H9 (cell line): ENCODE measurements around the gene TM4SF20. TPM values are rescaled to one million over a fixed set of nuclear protein-coding genes. Genes with fewer than 3 reads are reported as not detected.

Experiments
- DNase-seq: peaks from one replicate; pipeline ENCODE4 v3.0.0-alpha.2; 2017
- H2AFZ ChIP-seq: one replicate; pipeline ENCODE4 v1.6.1; 2013; ENCODE audit warnings: mild to moderate bottlenecking, low read length, control low read depth, moderate library complexity
- H2AK5ac ChIP-seq: 2 replicates; pipeline ENCODE4 v1.6.1; 2013; ENCODE audit warnings: low read length, control low read depth, mixed read lengths; ENCODE audit not compliant: insufficient read length
- H2BK120ac ChIP-seq: one replicate; pipeline ENCODE4 v1.6.1; 2013; ENCODE audit warnings: low read depth, mild to moderate bottlenecking, low read length, control low read depth, inconsistent platforms; ENCODE audit not compliant: poor library complexity, severe bottlenecking
- H2BK12ac ChIP-seq: 2 replicates; pipeline ENCODE4 v1.6.1; 2013; ENCODE audit warnings: low read length, control low read depth, mixed read lengths, low read depth; ENCODE audit not compliant: insufficient read length
- H2BK15ac ChIP-seq: 2 replicates; pipeline ENCODE4 v1.6.1; 2013; ENCODE audit warnings: low read depth, low read length, control low read depth
- H2BK20ac ChIP-seq: one replicate; pipeline ENCODE4 v1.6.1; 2013; ENCODE audit warnings: low read depth, mild to moderate bottlenecking, low read length, control low read depth, inconsistent platforms; ENCODE audit not compliant: poor library complexity, severe bottlenecking
- H2BK5ac ChIP-seq: 2 replicates; pipeline ENCODE4 v1.6.1; 2013; ENCODE audit warnings: low read length, control low read depth, mixed read lengths; ENCODE audit not compliant: insufficient read length
- H3K14ac ChIP-seq: 2 replicates; pipeline ENCODE4 v1.6.1; 2013; ENCODE audit warnings: low read length, control low read depth; ENCODE audit not compliant: insufficient read depth
- H3K18ac ChIP-seq: 2 replicates; pipeline ENCODE4 v1.6.1; 2013; ENCODE audit warnings: low read depth, mild to moderate bottlenecking, mixed read lengths, low read length, control low read depth; ENCODE audit not compliant: insufficient read length
- H3K23ac ChIP-seq: 2 replicates; pipeline ENCODE4 v1.6.1; 2013; ENCODE audit warnings: low read length, control low read depth, mixed read lengths, low read depth; ENCODE audit not compliant: insufficient read length
- H3K23me2 ChIP-seq: 2 replicates; pipeline ENCODE4 v1.6.1; 2013; ENCODE audit warnings: low read depth, mild to moderate bottlenecking, mixed read lengths, low read length, control low read depth; ENCODE audit not compliant: insufficient read length, poor library complexity, severe bottlenecking
- H3K27ac ChIP-seq: 2 replicates; pipeline ENCODE4 v1.5.1; 2013; ENCODE audit warnings: low read length, control low read depth, mixed read lengths, low read depth; ENCODE audit not compliant: insufficient read length
- H3K27me3 ChIP-seq: 2 replicates; pipeline ENCODE4 v1.6.1; 2013; ENCODE audit warnings: low read length, control low read depth, inconsistent platforms; ENCODE audit not compliant: insufficient read depth
- H3K4ac ChIP-seq: 2 replicates; pipeline ENCODE4 v1.6.1; 2013; ENCODE audit warnings: low read depth, mild to moderate bottlenecking, control low read depth, inconsistent platforms, low read length, moderate library complexity
- H3K4me1 ChIP-seq: 2 replicates; pipeline ENCODE4 v1.6.1; 2013; ENCODE audit warnings: low read length, control low read depth, inconsistent platforms; ENCODE audit not compliant: insufficient read depth
- H3K4me2 ChIP-seq: 2 replicates; pipeline ENCODE4 v1.6.1; 2013; ENCODE audit warnings: low read length, control low read depth, mixed read lengths; ENCODE audit not compliant: insufficient read length, insufficient read depth
- H3K56ac ChIP-seq: 2 replicates; pipeline ENCODE4 v1.6.1; 2013; ENCODE audit warnings: low read depth, mild to moderate bottlenecking, mixed read lengths, low read length, control low read depth; ENCODE audit not compliant: insufficient read length
- H3K79me1 ChIP-seq: 2 replicates; pipeline ENCODE4 v1.6.1; 2013; ENCODE audit warnings: low read depth, mild to moderate bottlenecking, moderate library complexity, low read length, control low read depth, inconsistent platforms; ENCODE audit not compliant: insufficient read depth, poor library complexity, severe bottlenecking
- H3K79me2 ChIP-seq: 2 replicates; pipeline ENCODE4 v1.6.1; 2013; ENCODE audit warnings: low read length, control low read depth, inconsistent platforms; ENCODE audit not compliant: insufficient read depth
- H3K9ac ChIP-seq: 2 replicates; pipeline ENCODE4 v1.6.1; 2013; ENCODE audit warnings: low read length, control low read depth, mixed read lengths; ENCODE audit not compliant: insufficient read length; ENCODE audit errors: extremely low read depth
- H3K9me3 ChIP-seq: one replicate; pipeline ENCODE4 v1.6.1; 2013; ENCODE audit warnings: low read depth, low read length, inconsistent platforms; ENCODE audit not compliant: control insufficient read depth
- H3T11ph ChIP-seq: one replicate; pipeline ENCODE4 v1.6.1; 2013; ENCODE audit warnings: mild to moderate bottlenecking, low read length, control low read depth, inconsistent platforms
- H4K20me1 ChIP-seq: one replicate; pipeline ENCODE4 v1.6.1; 2013; ENCODE audit not compliant: control insufficient read depth, insufficient read length, insufficient read depth
- H4K5ac ChIP-seq: 2 replicates; pipeline ENCODE4 v1.6.1; 2013; ENCODE audit warnings: low read depth, mild to moderate bottlenecking, mixed read lengths, low read length, control low read depth; ENCODE audit not compliant: insufficient read length
- H4K8ac ChIP-seq: replicated peaks from 2 replicates; pipeline ENCODE4 v1.6.1; 2013; ENCODE audit warnings: low read length, control low read depth, mixed read lengths, low read depth; ENCODE audit not compliant: insufficient read length
- H4K91ac ChIP-seq: 2 replicates; pipeline ENCODE4 v1.6.1; 2013; ENCODE audit warnings: low read depth, mild to moderate bottlenecking, moderate library complexity, mixed read lengths, low read length, control low read depth; ENCODE audit not compliant: insufficient read length
- H3K27ac Mint-ChIP-seq, 3 experiments: 2 replicates in 2 of 3; 3 replicates in 1 of 3; pipeline ENCODE4 v1.8.0; 2020 to 2021; ENCODE audit warnings: mixed read lengths in 3 of 3, mild to moderate bottlenecking in 1 of 3, moderate library complexity in 1 of 3
- H3K27me3 Mint-ChIP-seq: 2 replicates; pipeline ENCODE4 v1.8.0; 2021; ENCODE audit warnings: low read depth, mild to moderate bottlenecking, moderate library complexity, mixed read lengths
- H3K36me3 Mint-ChIP-seq, 3 experiments: 2 replicates in 2 of 3; 3 replicates in 1 of 3; pipeline ENCODE4 v1.8.0; 2020 to 2021; ENCODE audit warnings: low read depth in 3 of 3, mixed read lengths in 3 of 3; ENCODE audit not compliant: insufficient read depth in 1 of 3
- H3K4me1 Mint-ChIP-seq, 2 experiments: 2 replicates each; pipeline ENCODE4 v1.8.0; 2020; ENCODE audit warnings: mixed read lengths in 2 of 2
- H3K4me3 Mint-ChIP-seq, 2 experiments: 2 replicates in 1 of 2; 3 replicates in 1 of 2; pipeline ENCODE4 v1.8.0; 2020 to 2021; ENCODE audit warnings: mild to moderate bottlenecking in 2 of 2, mixed read lengths in 2 of 2, moderate library complexity in 1 of 2
- H3K9me3 Mint-ChIP-seq, 2 experiments: 2 replicates in 1 of 2; 3 replicates in 1 of 2; pipeline ENCODE4 v1.8.0; 2020; ENCODE audit warnings: mild to moderate bottlenecking in 2 of 2, mixed read lengths in 2 of 2, moderate library complexity in 1 of 2
- CTCF ChIP-seq: fragments of 200-600 bp; sonication (generic); conservative IDR thresholded peaks from 3 replicates; pipeline ENCODE4 v1.8.0; 2021; ENCODE audit warnings: antibody characterized with exemption, mild to moderate bottlenecking
- WGBS: extraction: QIAGEN DNeasy Blood & Tissue Kit; methylation state at CpG from one replicate; pipeline ENCODE4 v1.1.7; 2013; ENCODE audit warnings: missing lambda C conversion rate, low lambda C conversion rate, mixed read lengths; ENCODE audit not compliant: insufficient read length; ENCODE audit errors: extremely low coverage; 5-methylcytosine and 5-hydroxymethylcytosine counted together
- total RNA-seq: library from RNA; stranded (reverse); gene quantifications from 2 replicates; pipeline ENCODE4 v1.2.1, GENCODE V29; 2021

The TM4SF20 gene
- total RNA-seq, 1 experiment from 2014 or later = not detected

GRCh38 chr2:227377467-227378351 is 1.4 kb downstream of the TM4SF20 start:
- H2AFZ ChIP-seq = no peak overlapping the region
- WGBS = no CpG with 5 or more reads among the region's 8 CpGs

More at GRCh38 chr2:227377467-227378351, 1.4 kb downstream of the TM4SF20 start:
- Mint-ChIP-seq H3K9me3 (no peaks in the 10 kb centered on the region), H3K36me3 (no peaks in the 10 kb centered on the region), H3K4me3 (no peak overlapping the region), H3K27ac (no peak overlapping the region; a peak in 1 of 7 replicates), H3K4me1 (peaks cover 10 to 12% of the 10 kb centered on the region in 2 experiments), H3K27me3 (no peaks in the 10 kb centered on the region)
- H3K4me2 ChIP-seq = no peak overlapping the region
- H3K23me2 ChIP-seq = no peaks in the 10 kb centered on the region
- no peak overlapping the region for H2BK120ac ChIP-seq
- no peak overlapping the region for H2BK5ac ChIP-seq
- H3T11ph ChIP-seq = no peak overlapping the region
- H3K56ac ChIP-seq = no peak overlapping the region
- H3K27ac ChIP-seq = no peak overlapping the region
- no peak overlapping the region for H2AK5ac ChIP-seq
- H3K23ac ChIP-seq = no peak overlapping the region
- H2BK15ac ChIP-seq = no peak overlapping the region
- H4K8ac ChIP-seq = no peak overlapping the region
- H3K9me3 ChIP-seq = no peaks in the 10 kb centered on the region
- no peak overlapping the region for H3K18ac ChIP-seq
- H3K9ac ChIP-seq = no peak overlapping the region
- H3K14ac ChIP-seq = no peak overlapping the region
- no peak overlapping the region for H4K91ac ChIP-seq
- TF ChIP-seq CTCF = peak; percentile 33; the same call in 1 of the 3 replicates
- no peaks in the 10 kb centered on the region for H3K27me3 ChIP-seq
- no peak overlapping the region for H3K4ac ChIP-seq
- H3K79me1 ChIP-seq = no peaks in the 10 kb centered on the region
- H2BK20ac ChIP-seq = no peak overlapping the region
- no peaks in the 10 kb centered on the region for H3K4me1 ChIP-seq
- DNase-seq = no peak
- H4K20me1 ChIP-seq = no peaks in the 10 kb centered on the region
- H4K5ac ChIP-seq = no peak overlapping the region
- H2BK12ac ChIP-seq = no peak overlapping the region
- no peaks in the 10 kb centered on the region for H3K79me2 ChIP-seq
